Gastroesophageal sphincter (tissue), 4 donors: Measurements from ENCODE around the gene CETN2. TPM values are rescaled to one million over a fixed set of nuclear protein-coding genes. Genes with fewer than 3 reads are reported as not detected.
"Not testable (repeated sequence)": the region's sequence is repeated elsewhere in the genome, so short reads cannot be mapped to it uniquely, and the experiment has no call there.

Experiments
- ATAC-seq: fragments of 150-250 bp; one replicate; pipeline ENCODE4 v1.9.1; 2016; ENCODE audit warnings: mild to moderate bottlenecking, moderate library complexity
- H3K27ac ChIP-seq, 4 donors: fragments of 200-600 bp; sonication (generic) in 3 of 4; 1 replicate in 3 of 4; 2 replicates in 1 of 4; pipeline ENCODE4 v1.5.1; 2016 to 2019
- H3K27me3 ChIP-seq: fragments of 200-600 bp; sonication (generic); one replicate; pipeline ENCODE4 v1.5.1; 2019
- H3K36me3 ChIP-seq, 2 donors: fragments of 200-600 bp; sonication (generic); one replicate each; pipeline ENCODE4 v1.5.1; 2019; ENCODE audit warnings: control low read depth in 1 of 2
- H3K4me1 ChIP-seq, 3 donors: fragments of 200-600 bp; sonication (generic); 1 replicate in 2 of 3; 2 replicates in 1 of 3; pipeline ENCODE4 v1.5.1; 2016 to 2019; ENCODE audit warnings: control low read depth in 2 of 3
- H3K4me3 ChIP-seq, 2 donors: fragments of 200-600 bp; sonication (generic); one replicate each; pipeline ENCODE4 v1.5.1; 2019; ENCODE audit warnings: mild to moderate bottlenecking in 1 of 2, moderate library complexity in 1 of 2
- H3K9me3 ChIP-seq, 3 donors: fragments of 200-600 bp; sonication (generic); one replicate each; pipeline ENCODE4 v1.5.1; 2017 to 2019; ENCODE audit warnings: control low read depth in 2 of 3
- CTCF ChIP-seq, 4 experiments: fragments of 200-600 bp in 2 of 4; fragments of 450-650 bp in 2 of 4; sonication (generic) in 1 of 4; IDR thresholded peaks; one replicate each; pipeline ENCODE4 v1.5.1; 2017 to 2019; ENCODE audit warnings: antibody characterized with exemption in 4 of 4, mild to moderate bottlenecking in 2 of 4, moderate library complexity in 2 of 4
- EP300 ChIP-seq: sonication (generic); formaldehyde crosslinking; IDR thresholded peaks from one replicate; pipeline ENCODE4 v1.6.1; 2017; ENCODE audit warnings: antibody characterized with exemption, mild to moderate bottlenecking
- POLR2A ChIP-seq, 2 donors: fragments of 450-650 bp; IDR thresholded peaks; one replicate each; pipeline ENCODE4 v1.6.1; 2017; ENCODE audit warnings: antibody characterized with exemption in 2 of 2, mild to moderate bottlenecking in 2 of 2, moderate library complexity in 1 of 2
- POLR2AphosphoS5 ChIP-seq: sonication (generic); formaldehyde crosslinking; IDR thresholded peaks from one replicate; pipeline ENCODE4 v1.6.1; 2017; ENCODE audit warnings: antibody characterized with exemption
- WGBS, 2 donors: methylation state at CpG; one replicate each; pipeline ENCODE4 v1.1.5; 2018; ENCODE audit warnings: low coverage in 1 of 2; 5-methylcytosine and 5-hydroxymethylcytosine counted together
- total RNA-seq, 4 donors: library from RNA; depleted of rRNA; stranded (reverse); fragments of >200 nt; gene quantifications; one replicate each; pipeline ENCODE4 v1.1.0, GENCODE V29; 2016

CETN2 gene
- total RNA-seq, 4 donors from 2014 or later, result 53.0 to 75.2 (median 60.3) TPM

GRCh38 chrX:152845618-152846240 is 15.2 kb upstream of the CETN2 start:
- Histone ChIP-seq H3K27ac (no peak overlapping the region), H3K9me3 (no peaks in the 10 kb centered on the region), H3K36me3 (peaks cover 0 to 36% of the 10 kb centered on the region in 2 donors), H3K4me1 (no peaks in the 10 kb centered on the region), H3K27me3 (no peaks in the 10 kb centered on the region), H3K4me3 (no peak overlapping the region)
- no peak for ATAC-seq
- WGBS, 2 donors, result 76 to 82% methylated on average over 2 to 9 of the region's 17 CpGs
- TF ChIP-seq POLR2AphosphoS5 (no peak), CTCF (IDR thresholded peaks at IDR 0.05) (no peak), EP300 (no peak), POLR2A (IDR thresholded peaks at IDR 0.05) (no peak)

- TF ChIP-seq POLR2A (IDR thresholded peaks at IDR 0.05), result no peak
- TF ChIP-seq CTCF (IDR thresholded peaks at IDR 0.05), result no peak
- TF ChIP-seq EP300, result no peak
- TF ChIP-seq POLR2AphosphoS5, result no peak
- Histone ChIP-seq H3K4me1 (no peaks in the 10 kb centered on the region), H3K36me3 (peaks cover 0 to 26% of the 10 kb centered on the region in 2 donors), H3K9me3 (no peaks in the 10 kb centered on the region), H3K4me3 (no peak overlapping the region), H3K27ac (no peak overlapping the region), H3K27me3 (no peaks in the 10 kb centered on the region)
- no peak for ATAC-seq
- 66 to 83% methylated on average over 1 to 3 of the region's 6 CpGs for WGBS, 2 donors
These were observed 13.7 kb upstream of the CETN2 start for GRCh38 chrX:152844256-152844655.

- no peak for TF ChIP-seq POLR2A (IDR thresholded peaks at IDR 0.05)
- TF ChIP-seq CTCF (IDR thresholded peaks at IDR 0.05), result no peak
- TF ChIP-seq POLR2AphosphoS5, result no peak
- TF ChIP-seq EP300, result no peak
- WGBS, 2 donors, result 100% methylated on average over 1 of the region's 5 CpGs; no CpG with 5 or more reads in 1 of the 2 donors
- H3K9me3 ChIP-seq, result no peaks in the 10 kb centered on the region
- no peaks in the 10 kb centered on the region for H3K27me3 ChIP-seq
- no peak overlapping the region for H3K27ac ChIP-seq
- H3K36me3 ChIP-seq, result peaks cover 0 to 26% of the 10 kb centered on the region in 2 donors
- no peak overlapping the region for H3K4me3 ChIP-seq
- no peak for ATAC-seq
- no peaks in the 10 kb centered on the region for H3K4me1 ChIP-seq
These were observed 13.3 kb upstream of the CETN2 start for GRCh38 chrX:152843852-152844251.

- no peak for TF ChIP-seq POLR2AphosphoS5
- no peak for TF ChIP-seq EP300
- TF ChIP-seq POLR2A (IDR thresholded peaks at IDR 0.05), result no peak
- TF ChIP-seq CTCF (IDR thresholded peaks at IDR 0.05), result no peak
- no peak overlapping the region for H3K4me3 ChIP-seq
- ATAC-seq, result no peak
- H3K4me1 ChIP-seq, result no peaks in the 10 kb centered on the region
- peaks cover 0 to 20% of the 10 kb centered on the region in 2 donors for H3K36me3 ChIP-seq
- H3K27me3 ChIP-seq, result no peaks in the 10 kb centered on the region
- H3K27ac ChIP-seq, result no peak overlapping the region
- 84 to 90% methylated on average over 8 to 9 of the region's 10 CpGs for WGBS, 2 donors
- H3K9me3 ChIP-seq, result no peaks in the 10 kb centered on the region
These were observed 12.3 kb upstream of the CETN2 start for GRCh38 chrX:152842772-152843338.

- not testable (repeated sequence) for H3K4me3 ChIP-seq, H3K27me3 ChIP-seq, H3K27ac ChIP-seq, H3K9me3 ChIP-seq, H3K36me3 ChIP-seq, ATAC-seq
- peaks cover 0 to 13% (median 0%) of the 10 kb centered on the region in 3 donors for H3K4me1 ChIP-seq
- WGBS, 2 donors, result no CpG with 5 or more reads among the region's 1 CpG
These were observed 4.9 kb upstream of the CETN2 start for GRCh38 chrX:152835470-152835869.
